Right lobe of liver (tissue), 4 donors: Measurements from ENCODE around the gene PIEZO2.

Experiments used
- POLR2A ChIP-seq: fragments of 450-650 bp; IDR thresholded peaks from one replicate; pipeline ENCODE4 v1.6.1; 2017; ENCODE audit warnings: antibody characterized with exemption, mild to moderate bottlenecking
- TF ChIP-seq, protein P1 (sequence below), 4 donors: fragments of 200-600 bp in 3 of 4; fragments of 450-650 bp in 1 of 4; IDR thresholded peaks; one replicate each; pipeline versions ENCODE4 v1.5.1 to v1.8.0; 2016 to 2022; ENCODE audit warnings: antibody characterized with exemption in 4 of 4, mild to moderate bottlenecking in 2 of 4
- donor health status: DM: no; HTN: no; CAD: no.
- donor health status: DM: no; HTN: no; CAD: no.
- donor health status: DM: no; HTN: yes; CAD: no.

DNA sequence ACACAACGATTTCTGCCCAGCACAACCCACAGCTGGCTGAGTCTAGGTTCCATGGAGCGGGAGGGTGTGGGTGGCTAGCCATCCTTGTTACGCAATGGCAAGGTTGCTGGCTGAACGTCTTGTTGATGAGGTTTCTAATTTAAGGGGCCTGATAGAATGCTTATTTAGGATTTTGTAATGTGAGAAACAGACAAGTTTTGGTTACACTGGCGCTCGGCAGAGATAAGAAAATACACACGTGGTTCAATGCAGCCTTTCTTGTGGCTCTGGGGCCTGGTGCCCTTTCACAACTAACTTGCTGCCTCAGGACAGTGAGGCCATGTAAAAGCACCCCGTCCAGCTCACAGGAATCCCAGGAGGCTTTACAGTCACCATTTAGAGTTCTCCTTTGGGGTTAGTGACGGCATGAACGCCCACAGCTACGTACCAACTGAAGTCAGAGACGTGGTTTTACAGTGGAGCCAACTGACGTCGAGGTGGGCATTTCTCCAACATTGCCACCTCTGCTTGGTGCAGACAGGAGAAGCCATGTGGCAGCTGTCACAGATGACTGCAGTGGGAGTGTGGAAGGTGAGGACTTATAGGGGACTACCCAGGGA lies 29.7 kb upstream of the PIEZO2 start:
- TF ChIP-seq, protein P1, sequence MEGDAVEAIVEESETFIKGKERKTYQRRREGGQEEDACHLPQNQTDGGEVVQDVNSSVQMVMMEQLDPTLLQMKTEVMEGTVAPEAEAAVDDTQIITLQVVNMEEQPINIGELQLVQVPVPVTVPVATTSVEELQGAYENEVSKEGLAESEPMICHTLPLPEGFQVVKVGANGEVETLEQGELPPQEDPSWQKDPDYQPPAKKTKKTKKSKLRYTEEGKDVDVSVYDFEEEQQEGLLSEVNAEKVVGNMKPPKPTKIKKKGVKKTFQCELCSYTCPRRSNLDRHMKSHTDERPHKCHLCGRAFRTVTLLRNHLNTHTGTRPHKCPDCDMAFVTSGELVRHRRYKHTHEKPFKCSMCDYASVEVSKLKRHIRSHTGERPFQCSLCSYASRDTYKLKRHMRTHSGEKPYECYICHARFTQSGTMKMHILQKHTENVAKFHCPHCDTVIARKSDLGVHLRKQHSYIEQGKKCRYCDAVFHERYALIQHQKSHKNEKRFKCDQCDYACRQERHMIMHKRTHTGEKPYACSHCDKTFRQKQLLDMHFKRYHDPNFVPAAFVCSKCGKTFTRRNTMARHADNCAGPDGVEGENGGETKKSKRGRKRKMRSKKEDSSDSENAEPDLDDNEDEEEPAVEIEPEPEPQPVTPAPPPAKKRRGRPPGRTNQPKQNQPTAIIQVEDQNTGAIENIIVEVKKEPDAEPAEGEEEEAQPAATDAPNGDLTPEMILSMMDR (IDR thresholded peaks at IDR 0.05) = no peak
- TF ChIP-seq POLR2A = no peak
